A549 (cell line): ENCODE results near the gene C1QTNF3. TPM values are rescaled to one million over a fixed set of nuclear protein-coding genes. Genes with fewer than 3 reads are reported as not detected.

Experiments
- ATAC-seq, 2 experiments: fragments of 200-7000 bp in 1 of 2; fragments of >200 bp in 1 of 2; cut with Nextera tagmentation in 1 of 2; cut with Tn5 transposase in 1 of 2; 3 replicates each; pipeline versions ENCODE4 v1.8.0 to v1.9.1; 2018 to 2020; ENCODE audit warnings: mild to moderate bottlenecking in 1 of 2, moderate library complexity in 1 of 2
- CTCF ChIA-PET: fragments of 300-600 bp; sonication (Branson Sonifier 250); formaldehyde crosslinking; extraction: SDS; loops from one replicate; lab custom pipeline; 2021; ENCODE audit warnings: antibody characterized with exemption, inconsistent platforms; lab: Yijun Ruan, JAX
- POLR2A ChIA-PET: fragments of 350-600 bp; formaldehyde crosslinking; extraction: SDS; loops from one replicate; lab custom pipeline; 2021; ENCODE audit warnings: antibody characterized with exemption, inconsistent platforms; lab: Yijun Ruan, JAX
- DNase-seq, 2 experiments: peaks; one replicate each; pipeline versions ENCODE4 v3.0.0 to v3.0.0-alpha.2; 2011 to 2016; ENCODE audit warnings: low read depth in 1 of 2, low spot score in 1 of 2
- FAIRE-seq: peaks from 2 replicates; lab custom pipeline; 2011; peaks lifted over from hg19 to GRCh38; lab: Jason Lieb, UNC
- H3K27ac ChIP-seq, 2 experiments: fragments of >200 bp; sonication (Bioruptor Twin); formaldehyde crosslinking; 3 replicates each; pipeline ENCODE4 v1.5.1; 2016 to 2017
- H3K4me1 ChIP-seq: fragments of >200 bp; sonication (Bioruptor Twin); formaldehyde crosslinking; 3 replicates; pipeline ENCODE4 v1.6.1; 2016
- H3K4me2 ChIP-seq: fragments of >200 bp; sonication (Bioruptor Twin); formaldehyde crosslinking; 3 replicates; pipeline ENCODE4 v1.6.1; 2016
- H3K4me3 ChIP-seq: fragments of >200 bp; sonication (Bioruptor Twin); formaldehyde crosslinking; 3 replicates; pipeline ENCODE4 v1.5.1; 2016
- H3K9me3 ChIP-seq: fragments of >200 bp; sonication (Bioruptor Twin); formaldehyde crosslinking; 3 replicates; pipeline ENCODE4 v1.6.1; 2016
- CBX8 ChIP-seq: fragments of 200-600 bp; sonication (generic); IDR thresholded peaks from 2 replicates; pipeline ENCODE4 v1.6.1; 2016
- CEBPB ChIP-seq, 2 experiments: fragments of >200 bp in 1 of 2; sonication (Bioruptor Twin) in 1 of 2; formaldehyde crosslinking in 1 of 2; IDR thresholded peaks; 2 replicates each; pipeline ENCODE4 v1.6.1; 2012 to 2016
- EHF ChIP-seq: fragments of 250-450 bp; sonication (Bioruptor Pico); IDR thresholded peaks from 2 replicates; pipeline ENCODE4 v1.5.0; 2020; ENCODE audit warnings: mild to moderate bottlenecking
- EHMT2 ChIP-seq: fragments of 200-600 bp; sonication (generic); IDR thresholded peaks from 2 replicates; pipeline ENCODE4 v1.6.1; 2016; ENCODE audit warnings: antibody characterized with exemption, low read depth, mild to moderate bottlenecking, moderate library complexity
- EP300 ChIP-seq, 2 experiments: fragments of >200 bp; sonication (Bioruptor Twin); formaldehyde crosslinking; IDR thresholded peaks; 2 replicates in 1 of 2; 3 replicates in 1 of 2; pipeline ENCODE4 v1.6.1; 2016 to 2017
- GATA3 ChIP-seq: IDR thresholded peaks from 2 replicates; pipeline ENCODE4 v1.6.1; 2012; ENCODE audit warnings: borderline replicate concordance
- HEYL ChIP-seq: fragments of 250-450 bp; sonication (Bioruptor Pico); IDR thresholded peaks from 2 replicates; pipeline ENCODE4 v1.8.0; 2021; ENCODE audit warnings: mild to moderate bottlenecking, moderate library complexity
- JUN ChIP-seq, 2 experiments: fragments of >200 bp; sonication (Bioruptor Twin); formaldehyde crosslinking; IDR thresholded peaks; 2 replicates in 1 of 2; 3 replicates in 1 of 2; pipeline ENCODE4 v1.6.1; 2016 to 2017
- JUNB ChIP-seq: fragments of >200 bp; sonication (Bioruptor Twin); formaldehyde crosslinking; IDR thresholded peaks from 2 replicates; pipeline ENCODE4 v1.6.1; 2016
- MAZ ChIP-seq: fragments of 150-350 bp; IDR thresholded peaks from 2 replicates; pipeline ENCODE4 v1.6.1; 2014; ENCODE audit warnings: antibody characterized with exemption, low read depth, low read length, borderline replicate concordance
- NPAS2 ChIP-seq: fragments of 250-450 bp; sonication (Bioruptor Pico); IDR thresholded peaks from 2 replicates; pipeline ENCODE4 v1.8.0; 2022; ENCODE audit warnings: mild to moderate bottlenecking, moderate library complexity, borderline replicate concordance
- NR3C1 ChIP-seq: fragments of >200 bp; sonication (Bioruptor Twin); formaldehyde crosslinking; IDR thresholded peaks from 3 replicates; pipeline ENCODE4 v1.6.1; 2017
- RARB ChIP-seq: fragments of 250-450 bp; sonication (Bioruptor Pico); IDR thresholded peaks from 2 replicates; pipeline ENCODE4 v1.8.0; 2021; ENCODE audit warnings: mild to moderate bottlenecking, moderate library complexity
- RFX5 ChIP-seq: fragments of 450-650 bp; IDR thresholded peaks from 2 replicates; pipeline ENCODE4 v1.7.1; 2014; ENCODE audit warnings: antibody characterized with exemption, mild to moderate bottlenecking, moderate library complexity
- ZFP36 ChIP-seq: fragments of 450-650 bp; IDR thresholded peaks from 2 replicates; pipeline ENCODE4 v1.6.1; 2014; ENCODE audit warnings: borderline replicate concordance; ENCODE audit not compliant: partially characterized antibody
- WGBS: methylation state at CpG from one replicate; pipeline ENCODE4 v1.1.6; 2017; ENCODE audit errors: missing lambda C conversion rate; 5-methylcytosine and 5-hydroxymethylcytosine counted together
- polyA plus RNA-seq, 4 experiments: library from polyadenylated mRNA; depleted of rRNA in 3 of 4; stranded (reverse); fragments of >200 nt; fragmentation: RNase III in 1 of 4; extraction: RNeasy Plus Mini Kit Qiagen cat#74134 plus additional on column Dnase treatment in 1 of 4; gene quantifications; 2 replicates in 3 of 4; 3 replicates in 1 of 4; pipeline ENCODE4 v1.2.3, GENCODE V29; 2011 to 2017
- TF ChIP-seq, protein P1 (sequence below): IDR thresholded peaks from 2 replicates; pipeline ENCODE4 v1.6.1; 2012
- TF ChIP-seq, protein P2 (sequence below): fragments of >200 bp; sonication (Bioruptor Twin); formaldehyde crosslinking; IDR thresholded peaks from 2 replicates; pipeline ENCODE4 v1.6.1; 2016
- TF ChIP-seq, protein P3 (sequence below): IDR thresholded peaks from 2 replicates; pipeline ENCODE4 v1.6.1; 2012; ENCODE audit warnings: low read depth, borderline replicate concordance
- TF ChIP-seq, protein P4 (sequence below): IDR thresholded peaks from 2 replicates; pipeline ENCODE4 v1.6.1; 2012

C1QTNF3 gene
- polyA plus RNA-seq, 2 of the 4 experiments (the other 2 are of a cell fraction): 0.26 to 1.4 TPM

DNA sequence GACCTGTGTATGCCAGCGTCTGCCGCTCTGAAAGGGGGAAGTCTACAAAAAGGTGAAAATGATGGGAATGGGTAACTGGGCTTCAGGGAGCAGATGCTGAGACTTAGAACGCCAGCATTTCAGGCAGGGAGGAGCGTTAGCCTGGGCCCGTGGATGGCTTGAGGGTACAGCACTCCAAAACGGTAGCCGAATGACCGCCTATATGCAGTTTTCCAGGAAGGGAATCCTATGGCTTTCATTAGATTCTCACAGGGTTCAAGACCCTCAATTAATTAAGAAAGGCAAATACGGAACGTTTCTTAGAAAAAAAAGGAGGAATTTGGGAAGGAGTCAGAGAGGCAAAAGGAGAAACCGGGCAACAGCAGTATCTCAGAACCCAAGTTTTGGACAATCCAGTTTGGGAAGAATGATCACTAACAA is 35.8 kb downstream of the C1QTNF3 start:
- peak overlapping the region; percentile 77 for H3K4me2 ChIP-seq
- no peaks in the 10 kb centered on the region for H3K9me3 ChIP-seq
- peak overlapping the region; percentile 93 to 94 for H3K27ac ChIP-seq
- peak in 1 of 2 experiments; percentile 10 for DNase-seq
- ATAC-seq: peak in 1 of 2 experiments; percentile 16; a peak in 3 of 6 replicates
- FAIRE-seq: no peak
- POLR2A ChIA-PET: interaction anchor here (1.3 kb wide), 1 partner anchor 909 kb away, joined by 4 read pairs; the partner anchor contains the start of genes BRIX1 and RAD1
- CTCF ChIA-PET: interaction anchor here (1.1 to 2.0 kb wide), 2 partner anchors 11 to 37 kb away, joined by 4 to 6 read pairs; no protein-coding TSS in a partner anchor
- peaks cover 15% of the 10 kb centered on the region; the same call in 2 of the 3 replicates for H3K4me1 ChIP-seq
- H3K4me3 ChIP-seq: peak overlapping the region; percentile 84
- no peak for TF ChIP-seq CBX8
- no peak for TF ChIP-seq JUNB
- TF ChIP-seq, protein P1, sequence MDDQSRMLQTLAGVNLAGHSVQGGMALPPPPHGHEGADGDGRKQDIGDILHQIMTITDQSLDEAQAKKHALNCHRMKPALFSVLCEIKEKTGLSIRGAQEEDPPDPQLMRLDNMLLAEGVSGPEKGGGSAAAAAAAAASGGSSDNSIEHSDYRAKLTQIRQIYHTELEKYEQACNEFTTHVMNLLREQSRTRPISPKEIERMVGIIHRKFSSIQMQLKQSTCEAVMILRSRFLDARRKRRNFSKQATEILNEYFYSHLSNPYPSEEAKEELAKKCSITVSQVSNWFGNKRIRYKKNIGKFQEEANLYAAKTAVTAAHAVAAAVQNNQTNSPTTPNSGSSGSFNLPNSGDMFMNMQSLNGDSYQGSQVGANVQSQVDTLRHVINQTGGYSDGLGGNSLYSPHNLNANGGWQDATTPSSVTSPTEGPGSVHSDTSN: no peak
- TF ChIP-seq NPAS2 (CRISPR knock-in tag): no peak
- TF ChIP-seq CEBPB (IDR thresholded peaks at IDR 0.05): no peak
- TF ChIP-seq ZFP36: no peak
- no peak for TF ChIP-seq EHMT2
- no peak for TF ChIP-seq GATA3
- 40% methylated on average over 11 of the region's 11 CpGs for WGBS

DNA sequence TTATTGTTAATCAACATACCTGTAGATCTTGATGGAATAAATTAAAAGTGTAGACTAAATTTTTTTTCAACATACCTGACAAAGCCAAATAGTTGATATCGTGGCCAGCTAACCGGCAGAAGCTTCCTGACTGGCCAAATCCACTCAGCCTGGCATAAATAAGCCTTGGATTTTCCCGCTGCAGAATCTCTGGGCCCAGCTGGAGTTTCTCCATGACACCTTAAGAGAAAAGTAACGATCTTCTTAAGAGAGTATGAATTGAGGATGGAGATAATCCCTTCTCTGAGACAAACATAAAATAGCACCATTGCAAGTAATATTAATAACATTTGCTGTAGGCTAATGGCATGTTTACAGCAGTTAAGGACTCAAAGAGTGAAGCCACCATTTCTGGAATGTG is 37.3 kb downstream of the C1QTNF3 start:
- ATAC-seq (no peak), FAIRE-seq (no peak), DNase-seq (no peak)
- TF ChIP-seq, protein P2, sequence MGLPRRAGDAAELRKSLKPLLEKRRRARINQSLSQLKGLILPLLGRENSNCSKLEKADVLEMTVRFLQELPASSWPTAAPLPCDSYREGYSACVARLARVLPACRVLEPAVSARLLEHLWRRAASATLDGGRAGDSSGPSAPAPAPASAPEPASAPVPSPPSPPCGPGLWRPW: no peak
- no peak for TF ChIP-seq EHF (CRISPR knock-in tag)
- H3K9me3 ChIP-seq: no peaks in the 10 kb centered on the region
- ChIA-PET POLR2A (interaction anchor here (1.0 kb wide), 1 partner anchor 8 kb away, joined by 4 read pairs; no protein-coding TSS in a partner anchor), CTCF (interaction anchor here (1.1 to 2.0 kb wide), 2 partner anchors 8 to 36 kb away, joined by 4 to 7 read pairs; no protein-coding TSS in a partner anchor)
- WGBS: 92% methylated on average over 4 of the region's 4 CpGs
- H3K27ac ChIP-seq: no peak overlapping the region
- peaks cover 15% of the 10 kb centered on the region; the same call in 2 of the 3 replicates for H3K4me1 ChIP-seq
- no peak overlapping the region for H3K4me2 ChIP-seq
- no peak overlapping the region for H3K4me3 ChIP-seq

DNA sequence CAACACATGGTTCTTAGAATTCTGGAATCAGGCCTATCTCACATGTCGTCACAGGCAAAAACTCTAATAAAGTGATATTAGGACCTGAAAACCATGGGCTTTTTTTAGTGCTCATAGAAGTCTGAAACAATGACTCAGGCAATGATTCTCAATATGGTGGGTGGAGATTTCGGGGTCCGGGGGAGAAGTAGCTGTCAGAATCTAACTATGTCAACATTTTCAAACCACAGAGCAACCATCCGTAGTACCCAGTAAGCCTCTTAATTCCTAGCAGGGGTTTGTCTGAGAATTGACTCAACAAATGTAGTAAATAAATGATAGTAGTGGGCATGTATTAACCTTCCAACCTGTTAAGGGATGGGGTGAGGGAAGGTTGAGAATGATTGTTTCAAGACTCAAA is 37.8 kb downstream of the C1QTNF3 start:
- H3K4me3 ChIP-seq: no peak overlapping the region
- H3K4me1 ChIP-seq: peaks cover 15% of the 10 kb centered on the region; the same call in 2 of the 3 replicates
- CTCF ChIA-PET: interaction anchor here (2.0 kb wide), 1 partner anchor 35 kb away, joined by 4 read pairs; no protein-coding TSS in a partner anchor
- TF ChIP-seq, protein P3, sequence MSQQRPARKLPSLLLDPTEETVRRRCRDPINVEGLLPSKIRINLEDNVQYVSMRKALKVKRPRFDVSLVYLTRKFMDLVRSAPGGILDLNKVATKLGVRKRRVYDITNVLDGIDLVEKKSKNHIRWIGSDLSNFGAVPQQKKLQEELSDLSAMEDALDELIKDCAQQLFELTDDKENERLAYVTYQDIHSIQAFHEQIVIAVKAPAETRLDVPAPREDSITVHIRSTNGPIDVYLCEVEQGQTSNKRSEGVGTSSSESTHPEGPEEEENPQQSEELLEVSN: no peak
- H3K4me2 ChIP-seq: no peak overlapping the region
- H3K27ac ChIP-seq: no peak overlapping the region
- no peak for ATAC-seq
- 86% methylated on average over 4 of the region's 4 CpGs for WGBS
- FAIRE-seq: no peak
- no peaks in the 10 kb centered on the region for H3K9me3 ChIP-seq
- POLR2A ChIA-PET: no interaction called here
- no peak for DNase-seq

GRCh38 chr5:34003941-34004340 is 39.1 kb downstream of the C1QTNF3 start:
- H3K27ac ChIP-seq: no peak overlapping the region
- H3K4me1 ChIP-seq: peaks cover 9% of the 10 kb centered on the region; the same call in 2 of the 3 replicates
- TF ChIP-seq EP300 (IDR thresholded peaks at IDR 0.05): no peak
- TF ChIP-seq NPAS2 (CRISPR knock-in tag): no peak
- TF ChIP-seq NR3C1: no peak
- TF ChIP-seq MAZ: no peak
- no peak for TF ChIP-seq RARB (CRISPR knock-in tag)
- TF ChIP-seq HEYL (CRISPR knock-in tag): no peak
- TF ChIP-seq, protein P4, sequence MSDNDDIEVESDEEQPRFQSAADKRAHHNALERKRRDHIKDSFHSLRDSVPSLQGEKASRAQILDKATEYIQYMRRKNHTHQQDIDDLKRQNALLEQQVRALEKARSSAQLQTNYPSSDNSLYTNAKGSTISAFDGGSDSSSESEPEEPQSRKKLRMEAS: no peak
- TF ChIP-seq CEBPB (IDR thresholded peaks at IDR 0.05): no peak
- TF ChIP-seq RFX5: no peak
- TF ChIP-seq JUN (IDR thresholded peaks at IDR 0.05): no peak
- H3K4me2 ChIP-seq: no peak overlapping the region
- ChIA-PET CTCF (no interaction called here), POLR2A (no interaction called here)
- DNase-seq (no peak), ATAC-seq (no peak), FAIRE-seq (no peak)
- H3K4me3 ChIP-seq: no peak overlapping the region
- 78% methylated on average over 4 of the region's 4 CpGs for WGBS
- no peaks in the 10 kb centered on the region for H3K9me3 ChIP-seq
